Measurements from ENCODE around the gene MED13L. TPM values are rescaled to one million over a fixed set of nuclear protein-coding genes. Genes with fewer than 3 reads are reported as not detected.

MED13L gene
- total RNA-seq, 4 donors from 2014 or later: 158 to 247 (median 166) TPM

GRCh38 chr12:116165036-116165425 is 112.5 kb downstream of the MED13L start:
- 65% methylated on average over 4 of the region's 4 CpGs for WGBS, 2 donors
- intact Hi-C loops (cut with DNase I; ENCODE audit: low total_unique reads): no loop called here
- DNase-seq (ENCODE audit: low spot score in 2 of 2): no peak
- TF ChIP-seq, protein P1, sequence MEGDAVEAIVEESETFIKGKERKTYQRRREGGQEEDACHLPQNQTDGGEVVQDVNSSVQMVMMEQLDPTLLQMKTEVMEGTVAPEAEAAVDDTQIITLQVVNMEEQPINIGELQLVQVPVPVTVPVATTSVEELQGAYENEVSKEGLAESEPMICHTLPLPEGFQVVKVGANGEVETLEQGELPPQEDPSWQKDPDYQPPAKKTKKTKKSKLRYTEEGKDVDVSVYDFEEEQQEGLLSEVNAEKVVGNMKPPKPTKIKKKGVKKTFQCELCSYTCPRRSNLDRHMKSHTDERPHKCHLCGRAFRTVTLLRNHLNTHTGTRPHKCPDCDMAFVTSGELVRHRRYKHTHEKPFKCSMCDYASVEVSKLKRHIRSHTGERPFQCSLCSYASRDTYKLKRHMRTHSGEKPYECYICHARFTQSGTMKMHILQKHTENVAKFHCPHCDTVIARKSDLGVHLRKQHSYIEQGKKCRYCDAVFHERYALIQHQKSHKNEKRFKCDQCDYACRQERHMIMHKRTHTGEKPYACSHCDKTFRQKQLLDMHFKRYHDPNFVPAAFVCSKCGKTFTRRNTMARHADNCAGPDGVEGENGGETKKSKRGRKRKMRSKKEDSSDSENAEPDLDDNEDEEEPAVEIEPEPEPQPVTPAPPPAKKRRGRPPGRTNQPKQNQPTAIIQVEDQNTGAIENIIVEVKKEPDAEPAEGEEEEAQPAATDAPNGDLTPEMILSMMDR (IDR thresholded peaks at IDR 0.05): no peak
- no peak overlapping the region for H3K4me3 ChIP-seq (ENCODE audit: low read depth, poor library complexity, severe bottlenecking)

- no peak for DNase-seq (ENCODE audit: low spot score in 2 of 2)
- TF ChIP-seq, protein P1 (IDR thresholded peaks at IDR 0.05): no peak
- no peak for TF ChIP-seq POLR2A (IDR thresholded peaks at IDR 0.05)
- WGBS, 2 donors: 25 to 31% methylated on average over 3 of the region's 3 CpGs
- H3K4me3 ChIP-seq (ENCODE audit: low read depth, poor library complexity, severe bottlenecking): no peak overlapping the region
- intact Hi-C loops (cut with DNase I; ENCODE audit: low total_unique reads): no loop called here
These were observed 113.0 kb downstream of the MED13L start for GRCh38 chr12:116164250-116165035.

DNA sequence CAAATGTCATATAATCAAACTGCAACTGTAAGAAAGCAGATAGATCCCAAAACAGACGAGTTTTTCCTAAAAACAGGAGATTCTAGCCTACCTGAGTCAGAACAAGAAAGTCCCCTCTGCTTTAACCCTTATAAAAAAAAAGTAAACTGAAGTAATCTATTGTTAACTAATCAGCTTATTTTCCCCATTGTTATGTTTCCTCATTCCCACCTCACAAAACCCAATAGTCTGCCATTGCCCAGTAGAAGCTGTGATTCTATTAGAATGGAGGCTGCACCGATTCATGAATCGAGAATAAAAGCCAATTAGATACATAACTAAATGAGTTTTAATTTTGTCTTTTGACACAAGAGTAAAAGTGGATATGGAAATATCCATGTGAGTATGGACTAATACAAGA is 115.4 kb downstream of the MED13L start:
- no peak for DNase-seq (ENCODE audit: low spot score in 2 of 2)
- WGBS, 2 donors: 78% methylated on average over 3 of the region's 3 CpGs
- intact Hi-C loops (cut with DNase I; ENCODE audit: low total_unique reads): no loop called here
- no peak overlapping the region for H3K4me3 ChIP-seq (ENCODE audit: low read depth, poor library complexity, severe bottlenecking)
- no peak for TF ChIP-seq POLR2A (IDR thresholded peaks at IDR 0.05)
- TF ChIP-seq, protein P1 (IDR thresholded peaks at IDR 0.05): no peak

- intact Hi-C loops (cut with DNase I; ENCODE audit: low total_unique reads): no loop called here
- TF ChIP-seq, protein P1 (IDR thresholded peaks at IDR 0.05): no peak
- TF ChIP-seq POLR2A (IDR thresholded peaks at IDR 0.05): no peak
- WGBS, 2 donors: 69 to 73% methylated on average over 4 of the region's 4 CpGs
- H3K4me3 ChIP-seq (ENCODE audit: low read depth, poor library complexity, severe bottlenecking): no peak overlapping the region
- DNase-seq (ENCODE audit: low spot score in 2 of 2): no peak
These were observed 115.9 kb downstream of the MED13L start for GRCh38 chr12:116161588-116161987.

DNA sequence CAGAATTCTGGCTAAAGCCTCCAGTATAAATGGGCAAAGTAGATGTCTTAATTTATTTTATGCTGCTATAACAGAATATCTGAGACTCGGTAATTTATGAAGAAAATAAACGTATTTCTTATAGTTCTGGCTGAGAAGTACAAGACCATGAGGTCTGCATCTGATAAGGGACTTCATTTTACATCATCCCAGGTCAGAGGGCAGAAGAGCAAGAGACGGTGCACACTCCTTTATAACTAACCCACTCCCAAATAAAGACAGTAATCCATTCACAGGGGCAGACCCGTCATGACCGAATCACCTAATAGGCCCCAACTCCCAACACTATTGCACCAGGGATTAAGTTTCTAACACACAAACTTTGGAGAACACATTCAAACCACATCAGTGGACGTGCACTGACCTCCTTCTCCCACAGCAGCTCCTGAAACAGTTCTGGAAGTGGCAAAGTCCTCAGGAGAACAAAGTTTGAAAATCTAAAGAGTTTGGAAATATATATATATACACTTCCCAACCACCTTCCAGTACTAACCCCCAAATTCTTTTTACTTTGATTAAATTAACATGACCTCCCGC is 116.5 kb downstream of the MED13L start:
- WGBS, 2 donors: 83 to 88% methylated on average over 7 of the region's 7 CpGs
- no peak overlapping the region for H3K4me3 ChIP-seq (ENCODE audit: low read depth, poor library complexity, severe bottlenecking)
- intact Hi-C loops (cut with DNase I; ENCODE audit: low total_unique reads): no loop called here
- no peak for DNase-seq (ENCODE audit: low spot score in 2 of 2)
- TF ChIP-seq, protein P1 (IDR thresholded peaks at IDR 0.05): no peak
- no peak for TF ChIP-seq POLR2A (IDR thresholded peaks at IDR 0.05)

All from lower leg skin (tissue), 4 donors.